ENCODE measurements around the gene SLC26A8. TPM values are rescaled to one million over a fixed set of nuclear protein-coding genes. Genes with fewer than 3 reads are reported as not detected.

The SLC26A8 gene
- total and polyA plus RNA-seq, 2 of the 13 experiments (the other 11 are each of a cell fraction or from before 2014, with no cell fraction given): 0.46 TPM; not detected in 1

- Histone ChIP-seq H3K9me3 (ENCODE audit: low read length) (no peaks in the 10 kb centered on the region), H3K27me3 (ENCODE audit: control insufficient read depth in 1 of 2, insufficient read depth in 2 of 2, low read length in 2 of 2) (no peaks in the 10 kb centered on the region), H3K79me2 (ENCODE audit: insufficient read depth, low read length) (peaks cover 39% of the 10 kb centered on the region), H3K36me3 (replicated peaks in 1 of 2; ENCODE audit: control insufficient read depth in 1 of 2, insufficient read depth in 2 of 2, low read length in 2 of 2) (peaks cover 10 to 39% of the 10 kb centered on the region in 2 experiments), H3K27ac (ENCODE audit: extremely low read length, insufficient read depth, low read length) (no peak overlapping the region), H3K4me2 (ENCODE audit: low read depth, low read length) (no peak overlapping the region), H3K4me1 (ENCODE audit: insufficient read depth, low read length) (peaks cover 24% of the 10 kb centered on the region), H3K9ac (ENCODE audit: insufficient read depth, low read depth, low read length) (no peak overlapping the region), H2AFZ (ENCODE audit: low read length) (no peak overlapping the region), H4K20me1 (ENCODE audit: insufficient read depth, low read length) (no peaks in the 10 kb centered on the region; the same call in 1 of the 2 replicates), H3K4me3 (replicated peaks in 1 of 3; ENCODE audit: insufficient read depth in 1 of 3, low read depth in 2 of 3, low read length in 3 of 3) (no peak overlapping the region)
- CTCF ChIA-PET (ENCODE audit: low intra/inter-chr PET ratio, low total read pairs): no interaction called here
- in situ Hi-C loops (cut with HindIII; ENCODE audit: extremely low pct_ligation_motif_present, low pct_unique_long_range_greater_than_20kb) (no loop called here), intact Hi-C loops (cut with micrococcal nuclease; ENCODE audit: unreplicated experiment) (no loop called here)
- no TSS peak for BruUV-seq (replicated peaks)
- ATAC-seq: no peak
- FAIRE-seq: no peak
- POLR2A ChIA-PET: interaction anchor here (1.0 to 1.8 kb wide), 2 partner anchors 8 to 45 kb away, joined by 4 to 6 read pairs; no protein-coding TSS in a partner anchor
- DNase-seq (ENCODE audit: low spot score): no peak
- TF ChIP-seq SMARCC2 (IDR thresholded peaks at IDR 0.05): no peak
- TF ChIP-seq ZNF747 (CRISPR knock-in tag; IDR thresholded peaks at IDR 0.05; ENCODE audit: borderline replicate concordance): no peak
- TF ChIP-seq ZNF230 (CRISPR knock-in tag; IDR thresholded peaks at IDR 0.05): no peak
- no peak for TF ChIP-seq SPEN (CRISPR knock-in tag; IDR thresholded peaks at IDR 0.05; ENCODE audit: low read depth)
- TF ChIP-seq E2F2 (CRISPR knock-in tag; IDR thresholded peaks at IDR 0.05; ENCODE audit: borderline replicate concordance): no peak
- TF ChIP-seq MED8 (CRISPR knock-in tag; IDR thresholded peaks at IDR 0.05; ENCODE audit: insufficient replicate concordance): no peak
- no peak for TF ChIP-seq ISX (CRISPR knock-in tag; conservative IDR thresholded peaks at IDR 0.05)
- no peak for TF ChIP-seq ZNF614 (CRISPR knock-in tag; IDR thresholded peaks at IDR 0.05; ENCODE audit: borderline replicate concordance)
- TF ChIP-seq HDAC1 (CRISPR knock-in tag; IDR thresholded peaks at IDR 0.05): no peak
- no peak for TF ChIP-seq ZNF282 (IDR thresholded peaks at IDR 0.05; ENCODE audit: partially characterized antibody)
- no peak for TF ChIP-seq ZNF670 (CRISPR knock-in tag; IDR thresholded peaks at IDR 0.05; ENCODE audit: borderline replicate concordance)
- no peak for TF ChIP-seq TOE1 (CRISPR knock-in tag; IDR thresholded peaks at IDR 0.05)
- no peak for TF ChIP-seq REPIN1 (CRISPR knock-in tag; IDR thresholded peaks at IDR 0.05; ENCODE audit: borderline replicate concordance, low read depth)
- TF ChIP-seq ARNTL (CRISPR knock-in tag; IDR thresholded peaks at IDR 0.05): no peak
- TF ChIP-seq MTF1 (CRISPR knock-in tag; IDR thresholded peaks at IDR 0.05): no peak
- no peak for TF ChIP-seq ZNF10 (CRISPR knock-in tag; IDR thresholded peaks at IDR 0.05; ENCODE audit: borderline replicate concordance, low read depth)
- no peak for TF ChIP-seq ZSCAN20 (CRISPR knock-in tag; IDR thresholded peaks at IDR 0.05; ENCODE audit: borderline replicate concordance)
- TF ChIP-seq KDM5B (CRISPR knock-in tag; IDR thresholded peaks at IDR 0.05; ENCODE audit: borderline replicate concordance): no peak
- TF ChIP-seq ZNF891 (CRISPR knock-in tag; IDR thresholded peaks at IDR 0.05): no peak
- TF ChIP-seq ZNF124 (CRISPR knock-in tag; IDR thresholded peaks at IDR 0.05): no peak
Observed at GRCh38 chr6:36073587-36073986, 49.1 kb upstream of the SLC26A8 start.
